Measurements from ENCODE around the gene TTC1. TPM values are rescaled to one million over a fixed set of nuclear protein-coding genes. Genes with fewer than 3 reads are reported as not detected.

TTC1 gene
- total RNA-seq, 3 donors from 2014 or later (not counting 1 experiment from before 2014, with no cell fraction given): 28.1 to 34.9 (median 33.6) TPM

DNA sequence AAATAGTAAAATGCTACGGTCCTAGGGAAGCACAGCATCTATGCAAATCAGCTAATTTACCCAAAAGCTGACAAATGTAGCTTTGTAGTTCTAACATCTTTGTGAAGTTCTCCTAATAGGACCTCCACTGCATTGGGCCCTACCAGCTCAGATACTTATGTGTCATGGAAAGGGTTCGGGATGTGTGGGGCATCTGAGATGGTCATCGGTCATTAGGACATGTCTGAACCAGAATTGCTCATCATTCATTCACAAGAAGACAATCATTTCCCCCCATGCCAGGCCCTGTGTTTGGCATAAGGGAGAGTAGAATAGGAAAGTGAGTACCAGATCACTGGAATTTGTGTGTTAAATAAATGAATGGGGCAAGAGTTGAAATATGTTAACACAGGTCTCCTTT, 74.6 kb downstream of the TTC1 start:
- Mint-ChIP-seq H3K27ac (no peak overlapping the region), H3K9me3 (no peaks in the 10 kb centered on the region)
- intact Hi-C loops (cut with micrococcal nuclease): no loop called here

DNA sequence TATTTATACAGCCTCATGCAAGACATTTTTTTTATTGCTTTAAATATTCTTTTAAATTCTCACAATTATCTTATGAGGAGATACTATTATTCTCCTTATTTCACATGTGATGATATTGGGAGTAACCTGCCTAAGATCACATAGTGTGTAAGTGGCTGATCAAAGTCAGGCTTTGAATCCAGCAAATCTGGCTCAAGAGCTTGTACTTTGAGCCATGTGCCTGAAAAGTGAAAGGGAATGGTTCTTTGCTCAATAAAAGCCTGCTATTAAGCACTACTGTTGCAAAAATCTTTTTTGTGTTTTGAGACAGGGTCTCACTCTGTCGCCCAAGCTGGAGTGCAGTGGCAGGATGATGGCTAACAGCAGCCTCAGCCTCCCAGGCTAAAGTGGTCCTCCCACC, 75.2 kb downstream of the TTC1 start:
- intact Hi-C loops (cut with micrococcal nuclease): no loop called here
- no peaks in the 10 kb centered on the region for H3K9me3 Mint-ChIP-seq
- H3K36me3 ChIP-seq (ENCODE audit: control insufficient read depth, insufficient read depth, low read length): peaks cover 6% of the 10 kb centered on the region
- no peaks in the 10 kb centered on the region for H3K27me3 ChIP-seq (ENCODE audit: control insufficient read depth, insufficient read depth, low read length)
- H3K36me3 Mint-ChIP-seq: no peaks in the 10 kb centered on the region
- ATAC-seq (no peak), DNase-seq (no peak)
- H3K4me1 ChIP-seq (ENCODE audit: control insufficient read depth, insufficient read depth, low read length): no peaks in the 10 kb centered on the region
- H3K27ac Mint-ChIP-seq: no peak overlapping the region
- H3K4me1 Mint-ChIP-seq: no peaks in the 10 kb centered on the region
- no peaks in the 10 kb centered on the region for H3K27me3 Mint-ChIP-seq (ENCODE audit: low read depth in 2 of 2)
- H3K27ac ChIP-seq (ENCODE audit: low read length): no peak overlapping the region
- 100% methylated on average over 1 of the region's 1 CpG for WGBS (ENCODE audit: insufficient coverage)
- TF ChIP-seq, protein P1, sequence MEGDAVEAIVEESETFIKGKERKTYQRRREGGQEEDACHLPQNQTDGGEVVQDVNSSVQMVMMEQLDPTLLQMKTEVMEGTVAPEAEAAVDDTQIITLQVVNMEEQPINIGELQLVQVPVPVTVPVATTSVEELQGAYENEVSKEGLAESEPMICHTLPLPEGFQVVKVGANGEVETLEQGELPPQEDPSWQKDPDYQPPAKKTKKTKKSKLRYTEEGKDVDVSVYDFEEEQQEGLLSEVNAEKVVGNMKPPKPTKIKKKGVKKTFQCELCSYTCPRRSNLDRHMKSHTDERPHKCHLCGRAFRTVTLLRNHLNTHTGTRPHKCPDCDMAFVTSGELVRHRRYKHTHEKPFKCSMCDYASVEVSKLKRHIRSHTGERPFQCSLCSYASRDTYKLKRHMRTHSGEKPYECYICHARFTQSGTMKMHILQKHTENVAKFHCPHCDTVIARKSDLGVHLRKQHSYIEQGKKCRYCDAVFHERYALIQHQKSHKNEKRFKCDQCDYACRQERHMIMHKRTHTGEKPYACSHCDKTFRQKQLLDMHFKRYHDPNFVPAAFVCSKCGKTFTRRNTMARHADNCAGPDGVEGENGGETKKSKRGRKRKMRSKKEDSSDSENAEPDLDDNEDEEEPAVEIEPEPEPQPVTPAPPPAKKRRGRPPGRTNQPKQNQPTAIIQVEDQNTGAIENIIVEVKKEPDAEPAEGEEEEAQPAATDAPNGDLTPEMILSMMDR (IDR thresholded peaks at IDR 0.05): no peak
- H3K9me3 ChIP-seq (ENCODE audit: control insufficient read depth, insufficient read depth, low read length): no peaks in the 10 kb centered on the region
- H3K4me3 ChIP-seq (ENCODE audit: low read length): no peak overlapping the region
- no peak overlapping the region for H3K4me3 Mint-ChIP-seq

More for the DNA sequence above, 74.6 kb downstream of the TTC1 start:
- Histone ChIP-seq H3K4me1 (ENCODE audit: control insufficient read depth, insufficient read depth, low read length) (no peaks in the 10 kb centered on the region), H3K36me3 (ENCODE audit: control insufficient read depth, insufficient read depth, low read length) (peaks cover 6% of the 10 kb centered on the region), H3K4me3 (ENCODE audit: low read length) (no peak overlapping the region), H3K9me3 (ENCODE audit: control insufficient read depth, insufficient read depth, low read length) (no peaks in the 10 kb centered on the region), H3K27me3 (ENCODE audit: control insufficient read depth, insufficient read depth, low read length) (no peaks in the 10 kb centered on the region), H3K27ac (ENCODE audit: low read length) (no peak overlapping the region)
- DNase-seq (no peak), ATAC-seq (no peak)
- no peak overlapping the region for H3K4me3 Mint-ChIP-seq
- H3K4me1 Mint-ChIP-seq: no peaks in the 10 kb centered on the region
- H3K36me3 Mint-ChIP-seq: no peaks in the 10 kb centered on the region
- no peaks in the 10 kb centered on the region for H3K27me3 Mint-ChIP-seq (ENCODE audit: low read depth in 2 of 2)
- TF ChIP-seq, protein P1 (IDR thresholded peaks at IDR 0.05): no peak
- 76% methylated on average over 1 of the region's 3 CpGs for WGBS (ENCODE audit: insufficient coverage)

DNA sequence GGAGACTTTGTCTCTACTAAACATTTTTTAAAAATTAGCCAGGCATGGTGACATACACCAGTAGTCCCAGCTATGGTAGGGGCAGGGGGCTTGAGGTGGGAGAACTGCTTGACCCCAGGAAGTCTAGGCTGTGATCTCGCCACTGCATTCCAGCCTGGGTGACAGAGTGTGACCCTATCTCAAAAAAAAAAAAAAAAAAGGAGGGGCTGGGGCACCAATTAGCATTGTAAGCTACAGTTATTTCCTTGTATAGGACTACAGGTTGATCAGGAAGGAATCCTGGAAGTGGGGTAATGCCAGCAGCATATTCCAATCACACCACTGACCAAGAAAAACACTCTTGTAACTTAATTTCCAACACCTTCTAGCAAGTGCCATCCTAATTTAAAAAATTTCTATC, 78.3 kb downstream of the TTC1 start:
- peaks cover 4% of the 10 kb centered on the region for H3K36me3 ChIP-seq (ENCODE audit: control insufficient read depth, insufficient read depth, low read length)
- Mint-ChIP-seq H3K4me3 (no peak overlapping the region), H3K9me3 (no peaks in the 10 kb centered on the region), H3K27ac (no peak overlapping the region), H3K4me1 (no peaks in the 10 kb centered on the region), H3K27me3 (ENCODE audit: low read depth in 2 of 2) (no peaks in the 10 kb centered on the region), H3K36me3 (no peaks in the 10 kb centered on the region)
- H3K4me1 ChIP-seq (ENCODE audit: control insufficient read depth, insufficient read depth, low read length): no peaks in the 10 kb centered on the region
- intact Hi-C loops (cut with micrococcal nuclease): no loop called here
- no peak for ATAC-seq
- no peaks in the 10 kb centered on the region for H3K27me3 ChIP-seq (ENCODE audit: control insufficient read depth, insufficient read depth, low read length)
- no peak overlapping the region for H3K4me3 ChIP-seq (ENCODE audit: low read length)
- 100% methylated on average over 1 of the region's 1 CpG for WGBS (ENCODE audit: insufficient coverage)
- TF ChIP-seq, protein P1 (IDR thresholded peaks at IDR 0.05): no peak
- no peaks in the 10 kb centered on the region for H3K9me3 ChIP-seq (ENCODE audit: control insufficient read depth, insufficient read depth, low read length)
- H3K27ac ChIP-seq (ENCODE audit: low read length): no peak overlapping the region
- no peak for DNase-seq

DNA sequence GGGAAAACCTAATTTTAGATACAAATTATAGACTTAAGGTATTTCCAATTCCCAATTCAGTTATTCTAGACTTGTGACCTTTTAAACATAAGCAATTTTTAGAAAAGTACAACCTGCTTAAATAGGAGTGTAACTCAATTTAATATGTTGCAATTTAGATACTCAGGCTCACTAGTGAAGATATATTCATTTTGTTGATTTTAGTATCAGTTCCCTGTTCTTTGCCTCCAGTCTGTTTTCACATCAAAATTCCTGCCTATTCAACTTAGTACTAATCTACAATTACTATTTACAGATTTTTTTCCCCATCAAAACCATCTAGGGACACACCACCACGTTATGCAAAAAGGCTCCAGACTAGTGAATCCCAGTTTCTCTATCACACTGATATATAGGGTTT, 79.9 kb downstream of the TTC1 start:
- H3K9me3 ChIP-seq (ENCODE audit: control insufficient read depth, insufficient read depth, low read length): no peaks in the 10 kb centered on the region
- H3K27ac ChIP-seq (ENCODE audit: low read length): no peak overlapping the region
- intact Hi-C loops (cut with micrococcal nuclease): no loop called here
- no peaks in the 10 kb centered on the region for H3K27me3 ChIP-seq (ENCODE audit: control insufficient read depth, insufficient read depth, low read length)
- Mint-ChIP-seq H3K4me3 (no peak overlapping the region), H3K4me1 (peaks cover 4 to 5% of the 10 kb centered on the region in 2 donors), H3K36me3 (peaks cover 7% of the 10 kb centered on the region), H3K27me3 (ENCODE audit: low read depth in 2 of 2) (no peaks in the 10 kb centered on the region), H3K9me3 (no peaks in the 10 kb centered on the region), H3K27ac (no peak overlapping the region)
- no peak for ATAC-seq
- no peaks in the 10 kb centered on the region for H3K4me1 ChIP-seq (ENCODE audit: control insufficient read depth, insufficient read depth, low read length)
- no peak for DNase-seq
- TF ChIP-seq, protein P1 (IDR thresholded peaks at IDR 0.05): no peak
- WGBS (ENCODE audit: insufficient coverage): 71% methylated on average over 1 of the region's 1 CpG
- peaks cover 20% of the 10 kb centered on the region for H3K36me3 ChIP-seq (ENCODE audit: control insufficient read depth, insufficient read depth, low read length)
- no peak overlapping the region for H3K4me3 ChIP-seq (ENCODE audit: low read length)

Measured in natural killer cell (primary cell).